NB4 (cell line): Measurements from ENCODE around the gene GATAD2B.

Experiments
- DNase-seq: peaks from one replicate; pipeline ENCODE4 v3.0.0; 2010; ENCODE audit warnings: low read depth
- H3K4me3 ChIP-seq: one replicate; pipeline ENCODE4 v1.5.1; 2011; ENCODE audit warnings: mild to moderate bottlenecking, low read depth, low read length, moderate library complexity
- CTCF ChIP-seq: IDR thresholded peaks from one replicate; pipeline ENCODE4 v1.5.1; 2012; ENCODE audit warnings: low read depth, low read length
- MYC ChIP-seq: IDR thresholded peaks from 2 replicates; pipeline ENCODE4 v1.6.1; 2011; ENCODE audit warnings: low read depth, low read length
- POLR2A ChIP-seq: IDR thresholded peaks from 2 replicates; pipeline ENCODE4 v1.6.1; 2011; ENCODE audit warnings: mild to moderate bottlenecking; ENCODE audit not compliant: insufficient read length; ENCODE audit errors: extremely low read depth
- TF ChIP-seq, protein P1 (sequence below): IDR thresholded peaks from 2 replicates; pipeline ENCODE4 v1.6.1; 2011; ENCODE audit warnings: low read depth, low read length

GATAD2B gene

DNA sequence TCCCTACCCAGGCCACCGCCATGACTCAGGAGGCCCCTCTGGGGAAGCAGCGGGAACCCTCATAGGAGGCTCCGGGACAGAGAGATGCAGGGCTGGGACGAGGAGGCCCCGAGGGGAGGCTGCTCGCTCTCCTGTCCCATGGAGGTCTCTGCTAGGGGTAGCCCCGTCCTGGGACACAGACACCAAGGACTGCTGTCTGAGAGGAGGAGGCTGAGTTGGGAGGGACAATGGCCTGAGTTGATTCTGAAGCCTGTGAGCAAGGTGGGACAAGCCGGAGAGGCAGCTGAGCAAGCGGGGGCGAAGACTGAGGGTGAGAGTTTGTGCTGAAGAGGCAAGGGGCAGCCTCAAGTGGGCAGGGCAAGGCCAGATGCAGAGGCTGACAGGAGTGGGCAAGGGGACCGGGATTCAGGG lies 130.1 kb downstream of the GATAD2B start:
- TF ChIP-seq POLR2A (no peak), MYC (no peak), CTCF (no peak)
- TF ChIP-seq, protein P1, sequence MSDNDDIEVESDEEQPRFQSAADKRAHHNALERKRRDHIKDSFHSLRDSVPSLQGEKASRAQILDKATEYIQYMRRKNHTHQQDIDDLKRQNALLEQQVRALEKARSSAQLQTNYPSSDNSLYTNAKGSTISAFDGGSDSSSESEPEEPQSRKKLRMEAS = no peak
- DNase-seq = no peak
- no peak overlapping the region for H3K4me3 ChIP-seq

DNA sequence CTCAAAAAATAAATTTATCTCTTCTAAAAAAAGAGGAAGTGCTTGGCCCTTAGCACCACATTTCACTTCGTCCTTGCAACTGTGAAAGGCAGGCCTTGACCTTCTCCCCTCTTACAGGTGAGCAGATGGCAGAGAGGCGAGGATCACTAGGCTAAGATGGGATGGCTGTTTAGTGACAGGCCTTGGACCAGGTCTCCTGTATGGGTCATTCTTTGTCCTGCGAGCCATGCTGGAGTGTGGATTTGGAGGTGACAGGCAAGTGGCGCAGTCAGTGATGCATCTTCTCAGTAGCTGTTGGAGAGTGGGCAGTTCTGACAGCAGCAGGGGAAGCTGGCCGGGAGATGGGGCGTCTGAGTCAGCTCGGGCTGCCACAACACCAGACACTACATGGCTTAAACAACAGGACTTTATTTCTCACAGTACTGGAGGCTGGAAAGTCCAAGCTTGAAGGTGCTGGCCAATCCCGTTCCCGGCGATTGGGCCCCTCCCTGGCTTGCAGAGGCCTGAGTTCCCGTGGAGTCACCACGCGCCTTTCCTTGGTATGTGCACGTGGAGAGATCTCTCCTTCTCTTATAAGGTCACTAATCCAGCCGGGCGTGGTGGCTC lies 131.0 kb downstream of the GATAD2B start:
- peak; percentile 15 for TF ChIP-seq CTCF
- TF ChIP-seq MYC = peak; percentile 22; the same call in 1 of the 2 replicates
- TF ChIP-seq, protein P1 = no peak
- TF ChIP-seq POLR2A = no peak
- H3K4me3 ChIP-seq = no peak overlapping the region
- peak; percentile 78 for DNase-seq

DNA sequence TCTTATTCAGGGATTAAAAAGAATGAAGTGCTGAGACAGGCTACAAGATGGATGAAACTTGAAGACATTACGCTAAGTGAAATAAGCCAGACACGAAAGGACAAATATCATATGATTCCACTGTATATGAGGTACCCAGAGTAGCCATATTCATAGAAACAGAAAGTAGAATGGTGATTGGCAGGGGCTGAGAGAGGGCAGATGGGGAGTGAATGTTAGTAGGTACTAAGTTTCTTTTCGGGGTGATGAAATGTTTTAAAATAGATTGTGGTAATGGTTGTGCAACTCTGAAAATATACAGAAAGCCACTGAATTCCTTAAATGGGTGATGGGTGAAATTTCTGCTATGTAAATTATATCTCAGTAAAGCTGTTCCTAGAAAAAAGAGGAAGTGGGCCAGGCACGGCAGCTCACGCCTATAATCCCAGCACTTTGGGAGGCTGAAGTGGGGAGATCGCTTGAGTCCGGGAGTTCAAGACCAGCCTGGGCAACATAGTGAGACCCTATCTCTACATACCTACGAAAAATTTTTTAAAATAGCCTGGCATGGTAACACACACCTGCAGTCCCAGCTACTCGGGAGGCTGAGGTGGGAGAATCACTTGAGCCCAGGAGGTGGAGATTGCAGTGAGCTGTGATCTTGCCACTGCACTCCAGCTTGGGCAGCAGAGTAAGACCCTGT lies 131.7 kb downstream of the GATAD2B start:
- peak; percentile 95 for DNase-seq
- TF ChIP-seq, protein P1 = no peak
- TF ChIP-seq CTCF (no peak), POLR2A (no peak), MYC (no peak)
- H3K4me3 ChIP-seq = peak overlapping the region; percentile 50

DNA sequence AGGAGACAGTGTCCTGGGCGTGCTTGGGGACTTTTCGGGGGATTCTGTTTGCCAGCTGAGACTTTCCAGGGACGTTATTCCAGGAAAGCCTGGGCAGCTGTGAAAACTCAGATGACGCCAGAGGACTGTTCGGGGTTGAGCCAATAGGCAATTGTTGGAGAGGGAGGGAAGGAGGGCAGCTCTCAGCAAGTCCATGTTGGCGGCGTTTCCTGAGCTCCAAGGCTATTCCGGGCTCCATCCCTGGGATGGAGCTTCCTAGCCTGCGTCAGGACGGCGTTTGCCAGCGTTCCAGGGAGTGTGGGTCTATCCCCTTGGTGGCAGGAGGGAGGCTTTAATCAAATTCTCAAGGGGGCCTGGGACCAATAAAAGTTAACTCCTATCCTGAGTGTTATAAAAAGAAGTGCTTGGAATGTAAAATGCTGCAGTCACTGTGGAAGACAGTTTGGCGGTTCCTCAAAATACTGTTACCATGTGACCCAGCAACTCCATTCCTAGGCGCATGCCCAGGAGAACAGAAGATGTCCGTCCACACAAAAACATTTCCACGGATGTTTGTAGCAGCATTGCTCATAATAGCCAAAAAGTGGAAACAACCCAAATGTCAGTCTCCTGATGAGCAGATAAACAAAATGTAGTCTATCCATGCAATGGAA lies 132.3 kb downstream of the GATAD2B start:
- DNase-seq = peak; percentile 72
- peak overlapping the region; percentile 50 for H3K4me3 ChIP-seq
- no peak for TF ChIP-seq POLR2A
- TF ChIP-seq, protein P1 = peak; percentile 79

- no peak for DNase-seq
- TF ChIP-seq MYC (no peak), CTCF (no peak), POLR2A (no peak)
- TF ChIP-seq, protein P1 = no peak
- no peak overlapping the region for H3K4me3 ChIP-seq
Observed at GRCh38 chr1:153789478-153790034, 133.2 kb downstream of the GATAD2B start.
